Aortic smooth muscle cell (primary cell): ENCODE results near the gene PSMD11. TPM values are rescaled to one million over a fixed set of nuclear protein-coding genes. Genes with fewer than 3 reads are reported as not detected.

ENCODE experiments used
- total RNA-seq: library from RNA; depleted of rRNA; stranded (reverse); fragments of >200 nt; gene quantifications from 2 replicates; pipeline ENCODE4 v1.2.3, GENCODE V29; 2014

PSMD11 gene
- total RNA-seq = 94.0 and 95.1 TPM in 2 replicates

GRCh38 chr17:32444301-32445073, at the start of gene PSMD11:
Gene PSMD11, plus strand, starts transcription at chr17:32444510. Its CDS starts 14 bp downstream, at chr17:32444524.

DNA sequence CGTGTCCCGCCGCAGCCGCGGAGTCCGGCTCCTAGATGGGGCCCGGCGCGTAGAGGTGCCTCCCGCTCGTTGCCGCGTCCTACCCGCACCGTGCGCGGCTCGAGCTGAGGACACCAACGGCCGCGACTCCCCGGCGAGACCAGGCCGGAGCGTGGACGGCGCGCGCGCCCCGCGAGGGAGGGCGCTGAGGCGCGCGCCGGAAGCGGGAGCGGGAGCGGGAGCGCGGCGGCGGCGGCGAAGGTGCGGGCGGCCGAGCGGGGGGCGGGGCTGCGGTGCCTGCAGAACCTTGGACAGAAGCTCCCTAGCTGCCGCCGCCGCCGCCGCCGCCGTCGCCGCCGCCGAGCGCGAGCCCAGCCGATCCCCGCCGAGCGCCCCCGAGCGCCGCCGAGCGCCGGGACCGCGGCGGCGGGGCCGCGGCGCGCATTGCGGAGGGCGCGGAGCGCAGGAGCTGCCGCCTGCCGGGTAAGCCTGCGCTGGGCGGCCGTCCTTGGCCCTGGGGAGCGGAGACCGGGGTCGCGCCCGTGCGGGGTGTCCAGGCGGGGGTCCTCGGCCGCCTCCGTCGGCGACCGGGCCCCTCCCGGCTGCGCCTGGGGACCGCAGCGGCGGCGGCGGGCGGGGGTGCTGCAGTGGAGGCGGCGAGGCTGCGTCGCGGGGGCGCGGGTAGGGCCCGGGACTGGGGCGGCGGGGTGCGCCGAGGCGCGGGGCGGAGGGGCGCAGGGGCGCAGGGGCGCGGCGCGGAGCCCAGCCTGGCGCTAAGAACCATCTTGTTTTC, 42.6 kb downstream of the PSMD11 start, which contains the start of gene CDK5R1:
Gene CDK5R1, plus strand, starts transcription at position 293 of the 772 bp plus-strand sequence. CDS start 628 bp downstream, outside the sequence.

Other genes starting within 250 kb of the PSMD11 start
- gene RHBDL3, start 178.7 kb upstream of the PSMD11 start, total RNA-seq = 0.06 and 0.13 TPM in 2 replicates
- 16.0 and 22.5 TPM in 2 replicates for gene C17orf75, start 102.3 kb upstream of the PSMD11 start, total RNA-seq
- 85.2 and 102 TPM in 2 replicates for gene ZNF207, start 94.4 kb upstream of the PSMD11 start, total RNA-seq
- 0.50 and 0.79 TPM in 2 replicates for gene CDK5R1, start 42.5 kb downstream of the PSMD11 start, total RNA-seq